ENCODE data around the gene FSTL3. TPM values are rescaled to one million over a fixed set of nuclear protein-coding genes. Genes with fewer than 3 reads are reported as not detected.
"Not testable (repeated sequence)": the region's sequence is repeated elsewhere in the genome, so short reads cannot be mapped to it uniquely, and the experiment has no call there.

FSTL3 gene
- total RNA-seq: 21.2 TPM
- 10 to 100 TPM; 14.5 to 24.3 (median 18.2) TPM for polyA plus RNA-seq (ENCODE audit: insufficient read depth in 1 of 8, insufficient read length in 8 of 8, low replicate concordance in 1 of 8)
- long read RNA-seq, donor 1, partial matches to known transcripts: 0 of 3 reads
- long read RNA-seq, donor 1, other reads (novel, unspliced or antisense): 0 of 3 reads
- long read RNA-seq, donor 2: 0 reads
- long read RNA-seq, donor 3, partial matches to known transcripts: 6 of 9 reads
- long read RNA-seq, donor 3, other reads (novel, unspliced or antisense): 0 of 9 reads
- long read RNA-seq, donor 4, partial matches to known transcripts: 0 of 1 reads
- long read RNA-seq, donor 4, other reads (novel, unspliced or antisense): 0 of 1 reads
- long read RNA-seq, donor 5, transcript FSTL3-201 (5 exons, 2,542 nt): major isoform, 5 of 12 reads
- long read RNA-seq, donor 5, partial matches to known transcripts: 5 of 12 reads
- long read RNA-seq, donor 5, other reads (novel, unspliced or antisense): 0 of 12 reads
- long read RNA-seq, donor 6, partial matches to known transcripts: 10 of 14 reads
- long read RNA-seq, donor 6, other reads (novel, unspliced or antisense): 0 of 14 reads
- long read RNA-seq, donor 7, partial matches to known transcripts: 0 of 6 reads
- long read RNA-seq, donor 7, other reads (novel, unspliced or antisense): 0 of 6 reads
- long read RNA-seq, donor 8, partial matches to known transcripts: 0 of 1 reads
- long read RNA-seq, donor 8, other reads (novel, unspliced or antisense): 0 of 1 reads
- long read RNA-seq, donor 9, partial matches to known transcripts: 15 of 17 reads
- long read RNA-seq, donor 9, other reads (novel, unspliced or antisense): 0 of 17 reads
- long read RNA-seq, donor 10, transcript FSTL3-206 (3 exons, 2,144 nt): major isoform, 5 of 8 reads
- long read RNA-seq, donor 10, partial matches to known transcripts: 0 of 8 reads
- long read RNA-seq, donor 10, other reads (novel, unspliced or antisense): 0 of 8 reads
- long read RNA-seq, donor 11, transcript FSTL3-201 (5 exons, 2,542 nt): major isoform, 5 of 6 reads
- long read RNA-seq, donor 11, partial matches to known transcripts: 0 of 6 reads
- long read RNA-seq, donor 11, other reads (novel, unspliced or antisense): 0 of 6 reads

DNA sequence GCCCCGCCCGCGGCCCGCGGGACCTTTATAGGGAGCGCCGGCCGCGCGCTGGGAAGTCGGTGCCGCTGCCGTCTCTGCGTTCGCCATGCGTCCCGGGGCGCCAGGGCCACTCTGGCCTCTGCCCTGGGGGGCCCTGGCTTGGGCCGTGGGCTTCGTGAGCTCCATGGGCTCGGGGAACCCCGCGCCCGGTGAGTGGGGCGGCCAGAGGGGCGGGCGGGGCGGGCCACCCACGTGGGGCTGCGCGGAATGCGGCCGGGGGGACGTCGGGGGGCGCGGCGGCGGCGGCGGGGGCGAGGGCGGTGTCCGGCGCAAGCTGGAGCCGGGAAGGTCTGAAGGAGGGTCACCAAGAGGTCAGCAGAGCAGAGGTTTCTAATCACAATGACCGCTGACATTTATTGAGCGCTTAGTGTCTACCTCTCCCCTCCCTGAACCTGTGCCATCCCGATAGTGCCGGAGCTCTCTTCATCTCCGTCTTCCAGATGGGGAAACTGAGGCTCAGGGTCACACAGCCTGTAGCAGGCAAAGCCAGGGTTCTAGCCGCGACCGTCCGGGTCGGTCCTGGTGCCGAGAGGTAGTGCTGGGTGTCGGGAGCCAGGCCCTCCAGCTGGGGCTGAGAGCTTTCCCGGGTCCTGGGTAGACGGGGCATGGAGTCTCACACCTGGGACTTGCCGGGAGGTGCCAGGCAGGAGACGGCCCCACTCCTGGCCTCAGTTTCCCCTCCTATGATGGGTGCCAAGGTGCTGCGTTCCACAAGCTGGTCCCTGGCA, at the start of gene FSTL3:
FSTL3 (plus strand) TSS at position 54 of the 767 bp plus-strand sequence; CDS start at position 86, 32 bp downstream.
- Histone ChIP-seq H3K36me3 (ENCODE audit: control insufficient read depth, insufficient read depth, low read length) (peaks cover 3% of the 10 kb centered on the region), H3K9me3 (replicated peaks; ENCODE audit: control insufficient read depth, low read depth, low read length) (no peaks in the 10 kb centered on the region), H3K27me3 (ENCODE audit: control insufficient read depth, insufficient read depth, low read length) (peaks cover 18% of the 10 kb centered on the region), H3K4me1 (ENCODE audit: control insufficient read depth, insufficient read depth, low read length) (peaks cover 54% of the 10 kb centered on the region), H3K27ac (ENCODE audit: low read length) (peak within 1 kb of the TSS; percentile 86), H3K4me3 (ENCODE audit: low read length) (peak within 1 kb of the TSS; percentile 30)
- peak; percentile 62 for DNase-seq
- WGBS (ENCODE audit: insufficient coverage): 4% methylated on average over 59 of the region's 63 CpGs

DNA sequence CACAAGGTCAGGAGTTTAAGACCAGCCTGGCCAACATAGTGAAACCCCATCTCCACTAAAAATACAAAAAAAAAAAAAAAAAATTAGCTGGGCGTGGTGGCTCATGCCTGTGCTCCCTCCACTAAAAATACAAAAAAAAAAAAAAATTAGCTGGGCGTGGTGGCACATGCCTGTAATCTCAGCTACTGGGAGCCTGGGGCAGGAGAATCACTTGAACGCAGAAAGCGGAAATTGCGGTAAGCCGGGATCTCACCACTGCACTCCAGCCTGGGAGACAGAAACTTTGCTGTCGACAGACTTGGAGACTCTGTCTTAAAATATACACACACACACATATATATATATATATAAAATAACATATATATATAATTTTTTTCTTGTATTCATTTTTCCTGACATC, 49.6 kb upstream of the FSTL3 start:
- H3K27ac ChIP-seq (ENCODE audit: low read length); H3K27me3 ChIP-seq (ENCODE audit: control insufficient read depth, insufficient read depth, low read length); H3K9me3 ChIP-seq (replicated peaks; ENCODE audit: control insufficient read depth, low read depth, low read length); DNase-seq; H3K4me3 ChIP-seq (ENCODE audit: low read length); H3K4me1 ChIP-seq (ENCODE audit: control insufficient read depth, insufficient read depth, low read length): not testable (repeated sequence)
- WGBS (ENCODE audit: insufficient coverage): no CpG with 5 or more reads among the region's 7 CpGs
- peaks cover 49% of the 10 kb centered on the region for H3K36me3 ChIP-seq (ENCODE audit: control insufficient read depth, insufficient read depth, low read length)

DNA sequence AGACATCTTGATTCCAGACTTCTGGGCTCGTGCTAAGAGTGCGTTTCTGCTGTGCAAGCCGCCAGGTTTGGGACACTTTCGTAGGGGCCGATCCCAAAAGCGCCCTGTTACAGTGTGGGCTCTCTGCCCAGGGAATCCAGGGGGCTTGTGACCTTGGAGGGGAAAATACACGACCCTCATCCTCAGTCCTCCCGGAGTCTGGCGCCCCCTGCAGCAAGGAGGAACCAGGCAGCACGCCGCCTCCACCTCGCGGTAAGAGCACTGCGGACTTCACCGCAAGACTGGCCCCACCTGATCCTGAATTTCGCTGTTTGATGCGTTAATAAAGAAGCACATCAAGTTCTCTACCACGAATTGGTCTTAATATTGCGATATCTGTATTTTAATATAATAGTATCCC, 48.0 kb upstream of the FSTL3 start:
- Histone ChIP-seq H3K9me3 (replicated peaks; ENCODE audit: control insufficient read depth, low read depth, low read length) (no peaks in the 10 kb centered on the region), H3K4me3 (ENCODE audit: low read length) (no peak overlapping the region), H3K27me3 (ENCODE audit: control insufficient read depth, insufficient read depth, low read length) (no peaks in the 10 kb centered on the region), H3K4me1 (ENCODE audit: control insufficient read depth, insufficient read depth, low read length) (peaks cover 18% of the 10 kb centered on the region), H3K36me3 (ENCODE audit: control insufficient read depth, insufficient read depth, low read length) (peaks cover 43% of the 10 kb centered on the region), H3K27ac (ENCODE audit: low read length) (no peak overlapping the region)
- DNase-seq: no peak
- 79% methylated on average over 14 of the region's 19 CpGs for WGBS (ENCODE audit: insufficient coverage)

DNA sequence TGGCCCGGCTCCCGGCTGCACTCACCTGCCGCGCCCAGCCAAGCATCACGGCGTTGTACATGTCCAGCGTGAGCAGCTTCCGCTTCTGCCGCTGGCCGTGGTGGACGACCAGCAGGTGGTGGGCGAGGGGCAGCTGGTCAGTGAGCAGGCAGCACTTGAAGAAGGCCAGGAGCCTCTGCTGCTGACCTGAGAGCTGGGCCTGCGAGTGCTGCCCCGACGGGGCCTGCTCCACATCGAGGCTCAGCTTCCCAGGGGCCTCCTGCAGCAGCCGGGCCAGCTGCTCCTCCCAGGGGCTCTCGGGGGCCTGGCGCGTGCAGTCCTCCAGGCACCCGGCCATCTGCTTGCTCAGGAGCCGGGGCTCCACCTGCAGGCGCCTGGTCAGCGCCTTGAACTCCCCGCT, 46.7 kb upstream of the FSTL3 start:
- 57% methylated on average over 25 of the region's 25 CpGs for WGBS (ENCODE audit: insufficient coverage)
- not testable (repeated sequence) for H3K27me3 ChIP-seq (ENCODE audit: control insufficient read depth, insufficient read depth, low read length); H3K4me3 ChIP-seq (ENCODE audit: low read length); H3K27ac ChIP-seq (ENCODE audit: low read length); H3K9me3 ChIP-seq (replicated peaks; ENCODE audit: control insufficient read depth, low read depth, low read length); DNase-seq
- Histone ChIP-seq H3K4me1 (ENCODE audit: control insufficient read depth, insufficient read depth, low read length) (peaks cover 26% of the 10 kb centered on the region), H3K36me3 (ENCODE audit: control insufficient read depth, insufficient read depth, low read length) (peaks cover 36% of the 10 kb centered on the region)

DNA sequence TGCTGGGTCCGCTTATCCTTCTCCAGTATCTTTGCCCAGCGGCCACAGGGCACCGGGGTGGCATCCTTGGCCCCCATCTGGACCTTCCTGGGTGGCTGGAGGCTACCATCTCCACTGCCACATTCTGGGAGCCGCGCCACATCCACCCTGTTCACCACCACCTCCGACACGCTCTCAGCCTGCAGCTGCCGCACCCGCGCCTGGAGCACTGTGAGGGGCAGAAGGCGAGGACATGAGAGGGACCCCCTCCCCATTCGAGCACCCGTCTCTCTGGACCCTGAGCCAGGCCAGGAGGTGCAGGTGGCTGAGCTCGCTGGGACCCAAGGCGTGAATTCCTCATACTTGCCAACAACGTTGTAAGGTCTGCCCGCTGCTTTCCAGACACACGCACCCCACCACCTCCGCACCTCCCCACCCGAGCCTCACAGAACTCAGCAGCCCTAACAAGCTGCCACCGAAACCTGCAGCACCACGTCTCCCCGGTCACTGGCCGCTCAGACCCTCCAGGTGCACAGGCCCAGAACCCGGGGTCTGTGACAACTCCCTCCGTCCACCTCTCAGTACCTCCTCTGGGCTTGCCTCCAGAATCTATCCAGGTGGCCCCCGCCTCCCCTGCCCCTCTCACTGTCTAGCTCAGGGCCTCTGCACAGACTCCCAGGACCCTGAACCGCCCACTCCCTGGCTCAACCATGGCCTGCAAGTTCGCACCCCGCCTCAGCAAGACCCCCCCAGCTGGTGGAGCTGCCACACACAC, 46.1 kb upstream of the FSTL3 start:
- 74% methylated on average over 26 of the region's 30 CpGs for WGBS (ENCODE audit: insufficient coverage)
- Histone ChIP-seq H3K9me3 (replicated peaks; ENCODE audit: control insufficient read depth, low read depth, low read length) (no peaks in the 10 kb centered on the region), H3K36me3 (ENCODE audit: control insufficient read depth, insufficient read depth, low read length) (peaks cover 30% of the 10 kb centered on the region), H3K27ac (ENCODE audit: low read length) (no peak overlapping the region), H3K27me3 (ENCODE audit: control insufficient read depth, insufficient read depth, low read length) (no peaks in the 10 kb centered on the region), H3K4me3 (ENCODE audit: low read length) (no peak overlapping the region), H3K4me1 (ENCODE audit: control insufficient read depth, insufficient read depth, low read length) (peaks cover 26% of the 10 kb centered on the region)
- no peak for DNase-seq

DNA sequence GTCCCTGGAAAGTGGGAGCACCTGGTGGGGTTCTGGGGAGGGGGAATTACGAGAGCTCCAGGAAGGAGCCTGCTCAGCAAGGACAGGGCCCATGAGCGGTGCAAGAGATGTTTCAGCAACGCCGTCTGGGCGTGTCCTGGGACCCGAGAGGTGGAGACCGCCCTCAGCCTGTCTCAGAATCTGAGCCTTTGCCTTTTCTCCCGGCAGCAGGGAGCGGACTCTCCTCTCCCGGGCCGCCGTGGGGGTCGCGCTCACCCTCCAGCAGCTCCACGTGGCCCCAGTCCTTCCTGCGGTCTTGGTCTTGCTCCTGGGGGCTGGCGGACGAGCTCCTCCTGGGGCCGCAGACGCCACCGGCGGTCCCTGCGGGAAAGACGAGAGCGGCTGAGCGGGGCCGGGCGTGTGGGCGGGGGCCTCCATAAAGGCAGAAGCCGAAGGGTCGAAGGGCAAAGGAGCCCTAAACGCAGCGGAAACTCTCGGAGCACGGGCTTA, 43.6 kb upstream of the FSTL3 start:
- peaks cover 19% of the 10 kb centered on the region for H3K36me3 ChIP-seq (ENCODE audit: control insufficient read depth, insufficient read depth, low read length)
- peaks cover 26% of the 10 kb centered on the region for H3K4me1 ChIP-seq (ENCODE audit: control insufficient read depth, insufficient read depth, low read length)
- WGBS (ENCODE audit: insufficient coverage): 3% methylated on average over 34 of the region's 35 CpGs
- DNase-seq: peak; percentile 42
- peaks cover 4% of the 10 kb centered on the region for H3K27me3 ChIP-seq (ENCODE audit: control insufficient read depth, insufficient read depth, low read length)
- peak overlapping the region; percentile 74 for H3K4me3 ChIP-seq (ENCODE audit: low read length)
- H3K9me3 ChIP-seq (replicated peaks; ENCODE audit: control insufficient read depth, low read depth, low read length): no peaks in the 10 kb centered on the region
- peak overlapping the region; percentile 13 for H3K27ac ChIP-seq (ENCODE audit: low read length)

DNA sequence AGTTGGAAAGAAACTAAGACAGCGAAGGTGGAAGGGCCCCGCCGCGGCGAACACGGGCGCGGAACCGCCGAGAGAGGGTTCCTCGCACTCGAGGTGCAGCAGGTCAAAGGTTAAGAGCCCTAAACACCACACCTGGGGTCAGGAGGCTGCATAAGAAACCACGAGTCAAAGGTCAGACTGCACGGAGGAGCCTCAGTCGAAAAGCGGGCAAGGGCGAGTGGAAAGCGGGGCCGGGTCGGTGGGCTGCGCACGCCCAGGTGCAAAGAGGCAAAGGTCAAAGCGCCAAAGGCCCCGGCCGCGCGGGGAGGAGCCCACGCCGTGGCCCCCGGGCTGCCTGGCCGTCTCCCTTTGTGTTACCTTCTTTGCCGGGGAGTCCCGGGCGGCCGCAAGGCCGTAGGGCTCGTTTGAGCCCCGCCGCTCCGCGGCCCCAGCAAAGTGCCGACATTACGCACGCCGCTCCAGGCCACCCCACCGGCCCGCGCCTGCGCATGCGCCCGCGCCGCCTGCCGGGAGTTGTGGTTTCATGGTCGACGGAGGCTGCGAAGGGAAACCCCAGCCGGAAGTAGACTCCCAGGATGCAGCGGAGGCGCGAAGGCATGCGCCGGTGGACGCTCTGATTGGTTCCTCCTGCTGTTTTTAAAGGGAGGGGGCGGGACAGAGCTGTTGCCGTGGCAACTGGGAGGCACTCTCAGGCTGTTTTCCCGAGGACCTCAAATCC, 43.0 kb upstream of the FSTL3 start, which contains the start of gene POLRMT:
POLRMT (minus strand) TSS at position 470 of the 718 bp plus-strand sequence; CDS start at position 445, 25 bp downstream.
- H3K27ac ChIP-seq (ENCODE audit: low read length): peak within 1 kb of the TSS; percentile 62
- peak within 1 kb of the TSS; percentile 88 for H3K4me3 ChIP-seq (ENCODE audit: low read length)
- H3K27me3 ChIP-seq (ENCODE audit: control insufficient read depth, insufficient read depth, low read length): peaks cover 7% of the 10 kb centered on the region
- DNase-seq: peak; percentile 99
- peaks cover 13% of the 10 kb centered on the region for H3K36me3 ChIP-seq (ENCODE audit: control insufficient read depth, insufficient read depth, low read length)
- 0% methylated on average over 67 of the region's 67 CpGs for WGBS (ENCODE audit: insufficient coverage)
- H3K9me3 ChIP-seq (replicated peaks; ENCODE audit: control insufficient read depth, low read depth, low read length): no peaks in the 10 kb centered on the region
- peaks cover 26% of the 10 kb centered on the region for H3K4me1 ChIP-seq (ENCODE audit: control insufficient read depth, insufficient read depth, low read length)

DNA sequence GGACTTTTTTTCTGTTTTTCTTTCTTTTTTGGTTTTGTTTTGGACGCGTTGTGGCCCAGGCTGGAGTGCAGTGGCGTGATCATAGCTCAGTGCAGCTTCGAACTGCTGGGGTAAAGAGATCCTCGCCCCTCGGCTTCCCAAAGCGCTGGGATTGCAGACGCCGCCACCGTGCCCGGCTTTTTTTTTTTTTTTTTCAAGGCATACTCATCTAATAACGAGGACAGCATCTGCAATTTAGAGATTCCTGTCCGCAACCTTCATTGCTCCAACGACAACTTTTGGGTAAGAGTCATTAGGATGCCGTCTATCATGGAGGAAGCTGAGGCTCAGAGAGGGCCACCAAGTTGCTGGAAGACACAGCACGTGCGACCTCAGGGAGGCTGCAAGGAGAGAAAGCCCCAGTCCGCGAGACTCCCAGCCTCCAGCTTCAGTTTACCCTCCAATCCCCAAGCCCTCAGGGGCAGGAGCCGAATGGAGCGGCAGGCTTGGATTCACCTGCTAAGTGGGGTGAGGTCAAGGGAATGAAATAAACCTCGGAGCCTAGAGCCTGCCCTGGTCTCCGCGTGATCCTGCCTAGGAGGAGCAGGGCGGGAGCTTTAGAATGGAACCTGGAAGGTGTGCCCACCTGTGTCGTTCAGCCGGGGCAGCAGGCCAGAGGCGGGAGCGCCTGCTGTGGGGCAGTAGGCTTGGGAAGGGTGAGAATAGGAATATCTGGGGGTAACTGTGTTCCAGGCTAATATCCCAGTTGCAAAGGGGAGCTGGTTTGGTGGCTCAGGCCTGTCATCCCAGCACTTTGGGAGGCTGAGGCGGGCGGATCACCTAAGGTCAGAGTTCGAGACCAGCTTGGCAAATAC, 42.2 kb upstream of the FSTL3 start:
- H3K36me3 ChIP-seq (ENCODE audit: control insufficient read depth, insufficient read depth, low read length): peaks cover 6% of the 10 kb centered on the region
- H3K27me3 ChIP-seq (ENCODE audit: control insufficient read depth, insufficient read depth, low read length): peaks cover 15% of the 10 kb centered on the region
- 31% methylated on average over 16 of the region's 32 CpGs for WGBS (ENCODE audit: insufficient coverage)
- H3K9me3 ChIP-seq (replicated peaks; ENCODE audit: control insufficient read depth, low read depth, low read length): no peaks in the 10 kb centered on the region
- peak overlapping the region; percentile 88 for H3K4me3 ChIP-seq (ENCODE audit: low read length)
- H3K4me1 ChIP-seq (ENCODE audit: control insufficient read depth, insufficient read depth, low read length): peaks cover 31% of the 10 kb centered on the region
- peak overlapping the region; percentile 62 for H3K27ac ChIP-seq (ENCODE audit: low read length)
- no peak for DNase-seq

Data from muscle of leg (tissue), 16 donors.